Calu3 (cell line): ENCODE results near the gene PTPRN2. TPM values are rescaled to one million over a fixed set of nuclear protein-coding genes. Genes with fewer than 3 reads are reported as not detected.

Source experiments
- BruUV-seq: library from RNA; stranded (reverse); fragments of 400-500 nt; replicated peaks from 2 replicates; lab custom pipeline; 2021; lab: Mats Ljungman, UMichigan
- CTCF ChIA-PET: fragments of 300-600 bp; sonication (Branson Sonifier 250); formaldehyde crosslinking; loops from one replicate; lab custom pipeline; 2022; ENCODE audit warnings: antibody characterized with exemption; lab: Charles Lee
- DNase-seq: peaks from one replicate; pipeline ENCODE4 v3.0.0; 2022
- H3K27ac Mint-ChIP-seq: one replicate; pipeline ENCODE4 v1.8.0; 2022; ENCODE audit warnings: mixed read lengths; ENCODE audit not compliant: unreplicated experiment
- H3K27me3 Mint-ChIP-seq: one replicate; pipeline ENCODE4 v1.8.0; 2022; ENCODE audit warnings: mixed read lengths; ENCODE audit not compliant: unreplicated experiment
- H3K36me3 Mint-ChIP-seq: one replicate; pipeline ENCODE4 v1.8.0; 2022; ENCODE audit warnings: mild to moderate bottlenecking, moderate library complexity, mixed read lengths; ENCODE audit not compliant: insufficient read depth, unreplicated experiment
- H3K4me1 Mint-ChIP-seq: one replicate; pipeline ENCODE4 v1.8.0; 2022; ENCODE audit warnings: mild to moderate bottlenecking, low read depth, mixed read lengths; ENCODE audit not compliant: unreplicated experiment
- H3K4me3 Mint-ChIP-seq: one replicate; pipeline ENCODE4 v1.8.0; 2022; ENCODE audit warnings: mild to moderate bottlenecking, low read depth, moderate library complexity, mixed read lengths; ENCODE audit not compliant: unreplicated experiment
- H3K9me3 Mint-ChIP-seq: one replicate; pipeline ENCODE4 v1.8.0; 2022; ENCODE audit warnings: low read depth, mixed read lengths; ENCODE audit not compliant: unreplicated experiment
- CTCF ChIP-seq: fragments of 200-600 bp; IDR thresholded peaks from one replicate; pipeline ENCODE4 v1.8.0; 2022; ENCODE audit warnings: antibody characterized with exemption; ENCODE audit not compliant: unreplicated experiment
- intact Hi-C: fragments of 100-400 bp; cut with micrococcal nuclease; formaldehyde crosslinking; loops from one replicate; pipeline ENCODE4 v1.10.0; 2022; ENCODE audit not compliant: unreplicated experiment
- total RNA-seq: library from RNA; stranded (reverse); gene quantifications from 2 replicates; pipeline ENCODE4 v1.2.3, GENCODE V29; 2022

PTPRN2 gene
- total RNA-seq, 1 experiment from 2014 or later: 2.0 TPM

DNA sequence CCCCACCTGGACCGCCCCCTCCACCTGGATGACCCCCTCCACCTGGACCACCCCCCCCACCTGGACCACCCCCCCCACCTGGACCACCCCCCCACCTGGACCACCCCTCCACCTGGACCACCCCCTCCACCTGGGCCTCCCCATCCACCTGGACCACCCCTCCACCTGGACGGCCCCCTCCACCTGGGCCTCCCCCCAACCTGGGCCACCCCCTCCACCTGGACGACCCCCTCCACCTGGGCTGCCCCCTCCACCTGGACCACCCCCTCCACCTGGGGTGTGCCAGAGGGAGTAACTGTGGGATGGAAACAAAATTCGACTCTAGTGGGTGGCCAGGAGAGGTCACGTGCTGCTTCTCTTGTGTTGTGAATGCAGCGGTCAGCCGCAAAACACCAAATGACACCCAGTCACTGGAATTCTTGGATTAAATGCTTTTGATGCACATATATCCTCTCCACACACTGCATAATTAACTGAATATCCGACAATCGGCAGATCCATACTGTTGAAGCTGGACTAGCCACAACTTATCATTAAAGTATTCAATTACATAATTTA lies 316.7 kb downstream of the PTPRN2 start:
- Mint-ChIP-seq H3K36me3 (peaks cover 11% of the 10 kb centered on the region), H3K27ac (no peak overlapping the region), H3K27me3 (no peaks in the 10 kb centered on the region), H3K4me3 (no peak overlapping the region), H3K4me1 (no peaks in the 10 kb centered on the region), H3K9me3 (peaks cover 12% of the 10 kb centered on the region)
- BruUV-seq: no TSS peak
- intact Hi-C loops: no loop called here
- CTCF ChIA-PET: no interaction called here
- DNase-seq: no peak
- no peak for TF ChIP-seq CTCF

GRCh38 chr7:158270106-158270775 lies 317.4 kb downstream of the PTPRN2 start:
- no TSS peak for BruUV-seq
- intact Hi-C loops: no loop called here
- no peak for DNase-seq
- CTCF ChIA-PET: no interaction called here
- no peak overlapping the region for H3K27ac Mint-ChIP-seq
- H3K9me3 Mint-ChIP-seq: peaks cover 12% of the 10 kb centered on the region
- no peak overlapping the region for H3K4me3 Mint-ChIP-seq
- H3K27me3 Mint-ChIP-seq: no peaks in the 10 kb centered on the region
- no peaks in the 10 kb centered on the region for H3K4me1 Mint-ChIP-seq
- TF ChIP-seq CTCF: no peak
- peaks cover 11% of the 10 kb centered on the region for H3K36me3 Mint-ChIP-seq

DNA sequence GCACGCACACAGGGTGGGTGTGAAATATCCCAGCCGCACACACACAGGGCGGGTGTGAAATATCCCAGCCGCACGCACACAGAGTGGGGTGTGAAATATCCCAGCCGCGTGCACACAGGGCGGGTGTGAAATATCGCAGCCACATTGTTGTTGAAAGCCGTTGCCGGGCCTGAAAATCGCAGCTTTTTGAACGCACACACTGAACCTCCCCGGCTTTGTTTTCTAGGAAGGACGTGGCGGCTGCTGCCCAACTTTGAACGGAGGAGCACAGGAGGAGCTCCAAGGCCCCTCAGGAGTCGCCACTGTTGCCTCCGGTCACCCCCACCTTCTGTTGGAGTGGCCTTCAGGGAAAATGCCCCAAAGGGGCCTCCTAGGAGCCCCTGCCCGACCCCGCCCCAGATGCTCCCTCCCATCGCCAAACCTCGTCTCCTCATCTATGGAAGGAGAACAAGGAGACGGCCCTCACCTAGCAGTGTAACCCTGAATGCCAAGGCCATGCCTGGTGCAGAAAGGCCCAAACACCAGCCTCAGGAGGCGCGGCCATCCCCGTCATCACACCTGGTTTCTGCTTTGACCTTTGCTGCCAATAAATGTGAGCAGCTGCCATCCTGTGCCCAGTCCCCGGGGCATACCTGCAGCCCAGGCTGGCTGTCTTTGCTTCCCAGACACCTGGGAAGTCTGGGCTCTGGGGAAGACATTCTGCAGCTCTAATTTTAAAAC lies 318.6 kb downstream of the PTPRN2 start:
- Mint-ChIP-seq H3K36me3 (peaks cover 8% of the 10 kb centered on the region), H3K4me3 (no peak overlapping the region), H3K4me1 (no peaks in the 10 kb centered on the region), H3K9me3 (peaks cover 9% of the 10 kb centered on the region), H3K27ac (no peak overlapping the region), H3K27me3 (no peaks in the 10 kb centered on the region)
- CTCF ChIA-PET: no interaction called here
- no peak for TF ChIP-seq CTCF
- intact Hi-C loops: no loop called here
- DNase-seq: no peak
- no TSS peak for BruUV-seq

GRCh38 chr7:158267742-158268435 lies 319.7 kb downstream of the PTPRN2 start:
- DNase-seq: no peak
- H3K9me3 Mint-ChIP-seq: peaks cover 9% of the 10 kb centered on the region
- no peak for TF ChIP-seq CTCF
- BruUV-seq: no TSS peak
- H3K36me3 Mint-ChIP-seq: peaks cover 6% of the 10 kb centered on the region
- CTCF ChIA-PET: no interaction called here
- no peak overlapping the region for H3K4me3 Mint-ChIP-seq
- no peaks in the 10 kb centered on the region for H3K4me1 Mint-ChIP-seq
- intact Hi-C loops: no loop called here
- H3K27ac Mint-ChIP-seq: no peak overlapping the region
- H3K27me3 Mint-ChIP-seq: no peaks in the 10 kb centered on the region
